H1 (cell line): Measurements from ENCODE around the gene CCDC89. TPM values are rescaled to one million over a fixed set of nuclear protein-coding genes. Genes with fewer than 3 reads are reported as not detected.

ENCODE experiments used
- CTCF ChIA-PET: fragments of 300-600 bp; sonication (Branson Sonifier 250); formaldehyde crosslinking; loops from one replicate; lab custom pipeline; 2021; ENCODE audit not compliant: partially characterized antibody; lab: Charles Lee
- POLR2A ChIA-PET: fragments of 300-600 bp; sonication (Branson Sonifier 250); formaldehyde crosslinking; loops from one replicate; lab custom pipeline; 2021; ENCODE audit warnings: inconsistent platforms; ENCODE audit not compliant: partially characterized antibody; lab: Charles Lee
- DNase-seq, 2 experiments: peaks; one replicate each; pipeline versions ENCODE4 v3.0.0 to v3.0.0-alpha.2; 2010 to 2022; ENCODE audit warnings: low spot score in 2 of 2, low read depth in 1 of 2, mixed read lengths in 1 of 2
- FAIRE-seq: peaks from 2 replicates; lab custom pipeline; 2011; peaks lifted over from hg19 to GRCh38; lab: Jason Lieb, UNC
- H2AFZ ChIP-seq: 2 replicates; pipeline ENCODE4 v1.8.1; 2012; ENCODE audit warnings: low read length, inconsistent platforms
- H2AK5ac ChIP-seq: 2 replicates; pipeline ENCODE4 v1.6.1; 2013; ENCODE audit warnings: low read depth, low read length
- H2BK120ac ChIP-seq: replicated peaks from 2 replicates; pipeline ENCODE3; 2013; ENCODE audit warnings: low read depth, low read length, inconsistent platforms
- H2BK12ac ChIP-seq: 2 replicates; pipeline ENCODE4 v1.6.1; 2013; ENCODE audit warnings: low read depth, low read length
- H2BK15ac ChIP-seq: 2 replicates; pipeline ENCODE4 v1.6.1; 2013; ENCODE audit warnings: low read length
- H2BK20ac ChIP-seq: 2 replicates; pipeline ENCODE4 v1.6.1; 2013; ENCODE audit warnings: low read length
- H2BK5ac ChIP-seq: 2 replicates; pipeline ENCODE4 v1.6.1; 2013; ENCODE audit warnings: low read depth, low read length
- H3K14ac ChIP-seq: 2 replicates; pipeline ENCODE4 v1.6.1; 2013; ENCODE audit warnings: inconsistent platforms; ENCODE audit not compliant: insufficient read length
- H3K18ac ChIP-seq: 2 replicates; pipeline ENCODE4 v1.6.1; 2013; ENCODE audit warnings: low read length; ENCODE audit errors: extremely low read depth
- H3K23ac ChIP-seq: 2 replicates; pipeline ENCODE4 v1.6.1; 2013; ENCODE audit warnings: inconsistent platforms; ENCODE audit not compliant: insufficient read length
- H3K23me2 ChIP-seq: 2 replicates; pipeline ENCODE4 v1.6.1; 2013; ENCODE audit warnings: low read depth, low read length
- H3K27ac ChIP-seq: 2 replicates; pipeline ENCODE4 v1.6.1; 2011; ENCODE audit warnings: low read depth, low read length, inconsistent platforms
- H3K27me3 ChIP-seq, 4 experiments: replicated peaks in 1 of 4; 1 replicate in 1 of 4; 2 replicates in 3 of 4; pipeline versions ENCODE4 v1.6.1 to v1.8.1; 2011 to 2013; ENCODE audit warnings: low read length in 3 of 4, mild to moderate bottlenecking in 3 of 4, inconsistent platforms in 2 of 4, mixed read lengths in 2 of 4, moderate library complexity in 1 of 4; ENCODE audit not compliant: control insufficient read depth in 3 of 4, insufficient read depth in 3 of 4; ENCODE audit errors: extremely low read depth in 1 of 4
- H3K36me3 ChIP-seq, 4 experiments: 2 replicates each; pipeline versions ENCODE4 v1.6.1 to v1.8.1; 2011 to 2013; ENCODE audit warnings: mild to moderate bottlenecking in 4 of 4, low read length in 3 of 4, moderate library complexity in 2 of 4, control low read depth in 1 of 4, inconsistent platforms in 1 of 4; ENCODE audit not compliant: insufficient read depth in 4 of 4, control insufficient read depth in 2 of 4
- H3K4ac ChIP-seq: replicated peaks from 2 replicates; pipeline ENCODE3; 2013; ENCODE audit warnings: low read length, low read depth, mixed read lengths, inconsistent platforms; ENCODE audit not compliant: insufficient read length
- H3K4me1 ChIP-seq, 4 experiments: replicated peaks in 1 of 4; 1 replicate in 1 of 4; 2 replicates in 3 of 4; pipeline versions ENCODE4 v1.6.1 to v1.8.1; 2011 to 2013; ENCODE audit warnings: low read length in 3 of 4, inconsistent platforms in 2 of 4, mixed read lengths in 1 of 4; ENCODE audit not compliant: insufficient read depth in 4 of 4, control insufficient read depth in 3 of 4
- H3K4me2 ChIP-seq, 2 experiments: 2 replicates each; pipeline versions ENCODE4 v1.6.1 to v1.8.1; 2011 to 2013; ENCODE audit warnings: low read depth in 2 of 2, low read length in 2 of 2, control low read depth in 1 of 2, inconsistent platforms in 1 of 2, mild to moderate bottlenecking in 1 of 2; ENCODE audit not compliant: insufficient read depth in 1 of 2
- H3K4me3 ChIP-seq, 4 experiments: fragments of 200-600, 300-600 bp in 1 of 4; sonication (generic), shearing (Covaris generic), sonication (Bioruptor Twin) in 1 of 4; 2 replicates each; pipeline versions ENCODE4 v1.5.1 to v1.8.1; 2011 to 2016; ENCODE audit warnings: low read length in 4 of 4, low read depth in 3 of 4, control low read depth in 2 of 4, inconsistent platforms in 2 of 4, mild to moderate bottlenecking in 2 of 4, mixed read lengths in 1 of 4, moderate library complexity in 1 of 4; ENCODE audit not compliant: insufficient read depth in 2 of 4; ENCODE audit errors: extremely low read depth in 1 of 4
- H3K56ac ChIP-seq: replicated peaks from 2 replicates; pipeline ENCODE3; 2013; ENCODE audit warnings: low read depth, mild to moderate bottlenecking, mixed read lengths, low read length, inconsistent platforms; ENCODE audit not compliant: insufficient read length
- H3K79me1 ChIP-seq: 2 replicates; pipeline ENCODE4 v1.6.1; 2013; ENCODE audit warnings: low read depth, low read length, control low read depth
- H3K79me2 ChIP-seq, 2 experiments: 2 replicates each; pipeline versions ENCODE4 v1.6.1 to v1.8.1; 2012 to 2013; ENCODE audit warnings: low read length in 2 of 2, mild to moderate bottlenecking in 2 of 2, inconsistent platforms in 1 of 2; ENCODE audit not compliant: insufficient read depth in 2 of 2, control insufficient read depth in 1 of 2
- H3K9ac ChIP-seq, 4 experiments: replicated peaks in 1 of 4; 1 replicate in 1 of 4; 2 replicates in 3 of 4; pipeline versions ENCODE4 v1.6.1 to v1.8.1; 2011 to 2013; ENCODE audit warnings: low read depth in 3 of 4, low read length in 3 of 4, control low read depth in 2 of 4, mild to moderate bottlenecking in 2 of 4, moderate library complexity in 2 of 4, inconsistent platforms in 1 of 4; ENCODE audit errors: extremely low read depth in 1 of 4
- H3K9me3 ChIP-seq, 2 experiments: 2 replicates each; pipeline versions ENCODE4 v1.6.1 to v1.8.1; 2012 to 2013; ENCODE audit warnings: mild to moderate bottlenecking in 2 of 2, moderate library complexity in 2 of 2, control low read depth in 1 of 2, inconsistent platforms in 1 of 2, low read depth in 1 of 2, low read length in 1 of 2, mixed read lengths in 1 of 2; ENCODE audit not compliant: insufficient read depth in 2 of 2
- H4K20me1 ChIP-seq, 2 experiments: replicated peaks in 1 of 2; 2 replicates each; pipeline versions ENCODE3 to v1.8.1; 2011 to 2013; ENCODE audit warnings: inconsistent platforms in 2 of 2, low read length in 2 of 2, mild to moderate bottlenecking in 1 of 2; ENCODE audit not compliant: insufficient read depth in 2 of 2, control insufficient read depth in 1 of 2
- H4K5ac ChIP-seq: 2 replicates; pipeline ENCODE4 v1.6.1; 2013; ENCODE audit warnings: low read length, low read depth, mixed read lengths, inconsistent platforms; ENCODE audit not compliant: insufficient read length
- H4K8ac ChIP-seq: 2 replicates; pipeline ENCODE4 v1.8.0; 2013; ENCODE audit warnings: mild to moderate bottlenecking, moderate library complexity, low read length, inconsistent platforms; ENCODE audit not compliant: insufficient read depth; ENCODE audit errors: extremely low read depth
- H4K91ac ChIP-seq: replicated peaks from 2 replicates; pipeline ENCODE3; 2013; ENCODE audit warnings: low read length, mixed read lengths, inconsistent platforms; ENCODE audit not compliant: insufficient read length
- MAX ChIP-seq: IDR thresholded peaks from 2 replicates; pipeline ENCODE4 v1.6.1; 2012; ENCODE audit warnings: inconsistent platforms
- TEAD4 ChIP-seq: IDR thresholded peaks from 2 replicates; pipeline ENCODE4 v1.6.1; 2012; ENCODE audit warnings: low read depth, low read length, inconsistent platforms, mixed read lengths
- WGBS, 2 experiments: shearing (Covaris generic) in 1 of 2; methylation state at CpG; one replicate each; pipeline versions ENCODE4 v1.1.6 to v1.1.7; 2013 to 2015; ENCODE audit warnings: low lambda C conversion rate in 2 of 2, mixed read lengths in 2 of 2, inconsistent platforms in 1 of 2, low coverage in 1 of 2, missing lambda C conversion rate in 1 of 2; ENCODE audit not compliant: insufficient replicate concordance in 2 of 2, insufficient coverage in 1 of 2, insufficient read length in 1 of 2; ENCODE audit errors: extremely low coverage in 1 of 2, missing lambda C conversion rate in 1 of 2; 5-methylcytosine and 5-hydroxymethylcytosine counted together
- polyA plus RNA-seq, 7 experiments: library from polyadenylated mRNA; depleted of rRNA in 3 of 7; stranded (reverse) in 5 of 7; unstranded in 2 of 7; fragments of >200 nt in 5 of 7; fragments of 200-250 nt in 2 of 7; gene quantifications; 1 replicate in 5 of 7; 2 replicates in 1 of 7; 4 replicates in 1 of 7; pipeline versions ENCODE4 v1.2.1 to v1.2.3, GENCODE V29; 2011 to 2013; ENCODE audit warnings: missing spikeins in 2 of 7, mixed read lengths in 2 of 7
- total RNA-seq: library from RNA; stranded (reverse); fragmentation: NEBNext Ultra II Directional; extraction: Animal tissue kit (Norgen Biotek cat#: 25700); gene quantifications from 2 replicates; pipeline ENCODE4 v1.2.1, GENCODE V29; 2021

The CCDC89 gene
- total and polyA plus RNA-seq, 2 of the 8 experiments (the other 6 are each of a cell fraction or from before 2014, with no cell fraction given), result not detected

- H3K23me2 ChIP-seq, result no peaks in the 10 kb centered on the region
- H3K14ac ChIP-seq, result no peak overlapping the region
- H4K91ac ChIP-seq, result no peak overlapping the region
- no peak overlapping the region for H3K9ac ChIP-seq
- H2BK15ac ChIP-seq, result no peak overlapping the region
- no peak overlapping the region for H3K4me3 ChIP-seq
- H4K5ac ChIP-seq, result no peak overlapping the region
- no peak overlapping the region for H2BK120ac ChIP-seq
- DNase-seq, result no peak
- H4K8ac ChIP-seq, result no peak overlapping the region
- H2AFZ ChIP-seq, result no peak overlapping the region
- TF ChIP-seq MAX (no peak), TEAD4 (peak; percentile 47; the same call in 1 of the 2 replicates)
- peaks cover 0 to 2% (median 0%) of the 10 kb centered on the region in 4 experiments; a peak in 2 of 7 replicates for H3K4me1 ChIP-seq
- no peaks in the 10 kb centered on the region for H3K79me2 ChIP-seq
- H3K4me2 ChIP-seq, result no peak overlapping the region
- H4K20me1 ChIP-seq, result no peaks in the 10 kb centered on the region
- ChIA-PET CTCF (no interaction called here), POLR2A (interaction anchor here (1.0 kb wide), 1 partner anchor 9 kb away, joined by 4 read pairs; no protein-coding TSS in a partner anchor)
- H3K27me3 ChIP-seq, result peaks cover 0 to 6% (median 2%) of the 10 kb centered on the region in 4 experiments; a peak in 4 of 7 replicates
- H2BK20ac ChIP-seq, result no peak overlapping the region
- 82% methylated on average over 8 of the region's 8 CpGs; no CpG with 5 or more reads in 1 of the 2 experiments for WGBS, 2 experiments
- no peak overlapping the region for H3K23ac ChIP-seq
- no peak for FAIRE-seq
- no peak overlapping the region for H2BK5ac ChIP-seq
- no peak overlapping the region for H3K4ac ChIP-seq
- no peak overlapping the region for H3K18ac ChIP-seq
- no peak overlapping the region for H3K56ac ChIP-seq
- no peak overlapping the region for H3K27ac ChIP-seq
- no peaks in the 10 kb centered on the region for H3K36me3 ChIP-seq
- H2AK5ac ChIP-seq, result no peak overlapping the region
- no peak overlapping the region for H2BK12ac ChIP-seq
- H3K79me1 ChIP-seq, result no peaks in the 10 kb centered on the region
- peaks cover 7 to 8% of the 10 kb centered on the region in 2 experiments; a peak in 2 of 4 replicates for H3K9me3 ChIP-seq
These were observed 13.7 kb downstream of the CCDC89 start for GRCh38 chr11:85672105-85672902.
